DND-41 (cell line): ENCODE measurements around the gene CYP11A1.

Experiments
- CTCF ChIP-seq: IDR thresholded peaks from 2 replicates; pipeline ENCODE4 v1.5.1; 2012; ENCODE audit warnings: borderline replicate concordance, low read length, moderate library complexity, mild to moderate bottlenecking; ENCODE audit not compliant: poor library complexity, severe bottlenecking; ENCODE audit errors: extremely low read depth
- EZH2 ChIP-seq: IDR thresholded peaks from 3 replicates; pipeline ENCODE4 v1.6.1; 2012; ENCODE audit warnings: borderline replicate concordance, low read depth, mild to moderate bottlenecking, moderate library complexity, low read length, inconsistent platforms; ENCODE audit not compliant: severe bottlenecking

GRCh38 chr15:74289671-74290070 is 77.8 kb downstream of the CYP11A1 start:
- TF ChIP-seq CTCF (no peak), EZH2 (no peak)
